Hematopoietic multipotent progenitor cell (in vitro differentiated cells): Measurements from ENCODE around the gene FMN1. TPM values are rescaled to one million over a fixed set of nuclear protein-coding genes. Genes with fewer than 3 reads are reported as not detected.
A peak's percentile ranks its signal among the peaks of the same experiment; 100 is the strongest.

Source experiments
- DNase-seq, 3 donors: peaks; one replicate each; pipeline ENCODE4 v3.0.0-alpha.2; 2011 to 2015; ENCODE audit warnings: low read depth in 2 of 3, low spot score in 2 of 3
- total RNA-seq: library from RNA; depleted of rRNA; stranded (reverse); fragments of >200 nt; gene quantifications from one replicate; pipeline ENCODE4 v1.2.3, GENCODE V29; 2012

Gene FMN1
- total RNA-seq, 1 donor, result 0.27 TPM

GRCh38 chr15:32991619-32992111, 202.8 kb downstream of the FMN1 start:
- DNase-seq, result no peak

GRCh38 chr15:32990071-32990470, 204.4 kb downstream of the FMN1 start:
- DNase-seq, result no peak

- no peak for DNase-seq
Observed at GRCh38 chr15:32987067-32987466, 207.4 kb downstream of the FMN1 start.

- no peak for DNase-seq
Observed at GRCh38 chr15:32986147-32986546, 208.4 kb downstream of the FMN1 start.

- DNase-seq, result no peak
Observed at GRCh38 chr15:32983679-32984078, 210.8 kb downstream of the FMN1 start.

- DNase-seq, result no peak
Observed at GRCh38 chr15:32982001-32982400, 212.5 kb downstream of the FMN1 start.

- DNase-seq, result no peak
Observed at GRCh38 chr15:32981536-32981935, 213.0 kb downstream of the FMN1 start.

GRCh38 chr15:32979710-32980109, 214.8 kb downstream of the FMN1 start:
- no peak for DNase-seq

GRCh38 chr15:32977506-32977905, 217.0 kb downstream of the FMN1 start:
- no peak for DNase-seq

GRCh38 chr15:32974691-32975090, 219.8 kb downstream of the FMN1 start:
- no peak for DNase-seq

GRCh38 chr15:32972686-32973085, 221.8 kb downstream of the FMN1 start:
- DNase-seq, result no peak

- no peak for DNase-seq
Observed at GRCh38 chr15:32970847-32971246, 223.7 kb downstream of the FMN1 start.

GRCh38 chr15:32967521-32967920, 227.0 kb downstream of the FMN1 start:
- no peak for DNase-seq

- no peak for DNase-seq
Observed at GRCh38 chr15:32966512-32966911, 228.0 kb downstream of the FMN1 start.

GRCh38 chr15:32965897-32966296, 228.6 kb downstream of the FMN1 start:
- DNase-seq, result no peak

- no peak for DNase-seq
Observed at GRCh38 chr15:32959077-32959476, 235.4 kb downstream of the FMN1 start.

GRCh38 chr15:32957219-32957618, 237.3 kb downstream of the FMN1 start:
- DNase-seq, result no peak

- no peak for DNase-seq
Observed at GRCh38 chr15:32956711-32957110, 237.8 kb downstream of the FMN1 start.

- DNase-seq, result peak in 2 of 3 donors; percentile 26 to 54
Observed at GRCh38 chr15:32956006-32956405, 238.5 kb downstream of the FMN1 start.

GRCh38 chr15:32953533-32953910, 241.0 kb downstream of the FMN1 start:
- no peak for DNase-seq

- no peak for DNase-seq
Observed at GRCh38 chr15:32952901-32953532, 241.5 kb downstream of the FMN1 start.

GRCh38 chr15:32951736-32952464, 242.6 kb downstream of the FMN1 start:
- DNase-seq, result no peak
